Esophagus muscularis mucosa (tissue), 4 donors: ENCODE results near the gene MIOX. TPM values are rescaled to one million over a fixed set of nuclear protein-coding genes. Genes with fewer than 3 reads are reported as not detected.

Experiments
- DNase-seq: peaks from one replicate; pipeline ENCODE4 v3.0.0-alpha.2; 2017; ENCODE audit errors: extremely low spot score
- H3K27ac ChIP-seq, 4 donors: fragments of 200-600 bp; sonication (generic); replicated peaks in 1 of 4; 1 replicate in 3 of 4; 2 replicates in 1 of 4; pipeline ENCODE4 v1.5.1; 2016 to 2019; ENCODE audit warnings: mild to moderate bottlenecking in 1 of 4
- H3K27me3 ChIP-seq, 4 donors: fragments of 200-600 bp; sonication (generic); one replicate each; pipeline versions ENCODE4 v1.5.1 to v1.6.0; 2016 to 2019
- H3K36me3 ChIP-seq, 4 donors: fragments of 200-600 bp; sonication (generic); one replicate each; pipeline ENCODE4 v1.5.1; 2016 to 2019
- H3K4me1 ChIP-seq, 4 donors: fragments of 200-600 bp; sonication (generic); one replicate each; pipeline ENCODE4 v1.5.1; 2016 to 2019
- H3K4me3 ChIP-seq, 4 donors: fragments of 200-600 bp; sonication (generic); 1 replicate in 2 of 4; 2 replicates in 2 of 4; pipeline ENCODE4 v1.5.1; 2016 to 2019; ENCODE audit warnings: mild to moderate bottlenecking in 4 of 4, moderate library complexity in 1 of 4
- H3K9me3 ChIP-seq, 4 donors: fragments of 200-600 bp; sonication (generic); 1 replicate in 3 of 4; 2 replicates in 1 of 4; pipeline ENCODE4 v1.5.1; 2016 to 2019
- CTCF ChIP-seq, 3 experiments: fragments of 200-600 bp in 2 of 3; fragments of 450-650 bp in 1 of 3; sonication (generic) in 2 of 3; IDR thresholded peaks; one replicate each; pipeline ENCODE4 v1.5.1; 2017 to 2019; ENCODE audit warnings: antibody characterized with exemption in 3 of 3, mild to moderate bottlenecking in 2 of 3, moderate library complexity in 1 of 3
- EP300 ChIP-seq: sonication (generic); formaldehyde crosslinking; IDR thresholded peaks from one replicate; pipeline ENCODE4 v1.6.1; 2017; ENCODE audit warnings: antibody characterized with exemption
- POLR2A ChIP-seq: fragments of 450-650 bp; IDR thresholded peaks from one replicate; pipeline ENCODE4 v1.6.1; 2017; ENCODE audit warnings: antibody characterized with exemption, moderate library complexity, mild to moderate bottlenecking, low read depth
- POLR2AphosphoS5 ChIP-seq, 2 donors: sonication (generic); formaldehyde crosslinking; IDR thresholded peaks; one replicate each; pipeline ENCODE4 v1.6.1; 2017; ENCODE audit warnings: antibody characterized with exemption in 2 of 2
- WGBS: methylation state at CpG from one replicate; pipeline ENCODE4 v1.1.5; 2018; 5-methylcytosine and 5-hydroxymethylcytosine counted together
- intact Hi-C: fragments of 100-400 bp; cut with DNase I; formaldehyde crosslinking; loops from one replicate; pipeline ENCODE4 v1.15.1; 2023
- total RNA-seq, 4 donors: library from RNA; depleted of rRNA; stranded (reverse); fragments of >200 nt; gene quantifications; one replicate each; pipeline versions ENCODE4 v1.1.0 to v1.2.1, GENCODE V29; 2016

Gene MIOX
- total RNA-seq, 4 donors from 2014 or later = not detected

GRCh38 chr22:50460938-50461337 is 25.7 kb upstream of the MIOX start:
- TF ChIP-seq CTCF (IDR thresholded peaks at IDR 0.05) (no peak), EP300 (no peak), POLR2AphosphoS5 (IDR thresholded peaks at IDR 0.05) (no peak), POLR2A (no peak)
- H3K36me3 ChIP-seq = peaks cover 97 to 100% (median 99%) of the 10 kb centered on the region in 4 donors
- no peak overlapping the region for H3K4me3 ChIP-seq
- H3K9me3 ChIP-seq = no peaks in the 10 kb centered on the region
- no peak overlapping the region for H3K27ac ChIP-seq
- WGBS = 94% methylated on average over 17 of the region's 17 CpGs
- H3K27me3 ChIP-seq = no peaks in the 10 kb centered on the region
- H3K4me1 ChIP-seq = no peaks in the 10 kb centered on the region
- DNase-seq = no peak
- intact Hi-C loops = no loop called here

GRCh38 chr22:50461536-50461935 is 25.1 kb upstream of the MIOX start:
- TF ChIP-seq POLR2A (no peak), EP300 (no peak), CTCF (IDR thresholded peaks at IDR 0.05) (no peak), POLR2AphosphoS5 (IDR thresholded peaks at IDR 0.05) (no peak)
- intact Hi-C loops = no loop called here
- DNase-seq = no peak
- Histone ChIP-seq H3K4me1 (no peaks in the 10 kb centered on the region), H3K9me3 (no peaks in the 10 kb centered on the region), H3K27me3 (no peaks in the 10 kb centered on the region), H3K4me3 (no peak overlapping the region), H3K36me3 (peaks cover 97 to 100% (median 99%) of the 10 kb centered on the region in 4 donors), H3K27ac (no peak overlapping the region)
- WGBS = 91% methylated on average over 12 of the region's 26 CpGs

- H3K9me3 ChIP-seq = no peaks in the 10 kb centered on the region
- TF ChIP-seq POLR2AphosphoS5 (IDR thresholded peaks at IDR 0.05) = no peak
- no peak for TF ChIP-seq POLR2A
- no peak for TF ChIP-seq CTCF (IDR thresholded peaks at IDR 0.05)
- TF ChIP-seq EP300 = no peak
- 92% methylated on average over 20 of the region's 30 CpGs for WGBS
- H3K36me3 ChIP-seq = peaks cover 97 to 100% (median 100%) of the 10 kb centered on the region in 4 donors
- no peak overlapping the region for H3K4me3 ChIP-seq
- intact Hi-C loops = no loop called here
- H3K4me1 ChIP-seq = no peaks in the 10 kb centered on the region
- no peak for DNase-seq
- H3K27me3 ChIP-seq = no peaks in the 10 kb centered on the region
- H3K27ac ChIP-seq = no peak overlapping the region
Measured at GRCh38 chr22:50461979-50462540, 24.6 kb upstream of the MIOX start.

GRCh38 chr22:50463188-50463900 is 23.3 kb upstream of the MIOX start:
- H3K27ac ChIP-seq = no peak overlapping the region
- H3K9me3 ChIP-seq = no peaks in the 10 kb centered on the region
- intact Hi-C loops = no loop called here
- peaks cover 0 to 3% (median under 1%) of the 10 kb centered on the region in 4 donors for H3K4me1 ChIP-seq
- peaks cover 92 to 100% (median 100%) of the 10 kb centered on the region in 4 donors for H3K36me3 ChIP-seq
- DNase-seq = no peak
- no peak overlapping the region for H3K4me3 ChIP-seq
- TF ChIP-seq EP300 (no peak), POLR2AphosphoS5 (IDR thresholded peaks at IDR 0.05) (no peak), CTCF (IDR thresholded peaks at IDR 0.05) (no peak), POLR2A (no peak)
- H3K27me3 ChIP-seq = no peaks in the 10 kb centered on the region
- 92% methylated on average over 10 of the region's 28 CpGs for WGBS
